IPS-18c (cell line): Measurements from ENCODE around the gene P4HB.

ENCODE experiments used
- H3K4me3 ChIP-seq: 2 replicates; pipeline ENCODE4 v1.7.0; 2013; ENCODE audit warnings: low read depth, mild to moderate bottlenecking, low read length, moderate library complexity; ENCODE audit not compliant: insufficient read depth
- H3K9me3 ChIP-seq: one replicate; pipeline ENCODE4 v1.6.1; 2013; ENCODE audit warnings: mild to moderate bottlenecking, low read length, moderate library complexity; ENCODE audit not compliant: control insufficient read depth, insufficient read depth

The P4HB gene

DNA sequence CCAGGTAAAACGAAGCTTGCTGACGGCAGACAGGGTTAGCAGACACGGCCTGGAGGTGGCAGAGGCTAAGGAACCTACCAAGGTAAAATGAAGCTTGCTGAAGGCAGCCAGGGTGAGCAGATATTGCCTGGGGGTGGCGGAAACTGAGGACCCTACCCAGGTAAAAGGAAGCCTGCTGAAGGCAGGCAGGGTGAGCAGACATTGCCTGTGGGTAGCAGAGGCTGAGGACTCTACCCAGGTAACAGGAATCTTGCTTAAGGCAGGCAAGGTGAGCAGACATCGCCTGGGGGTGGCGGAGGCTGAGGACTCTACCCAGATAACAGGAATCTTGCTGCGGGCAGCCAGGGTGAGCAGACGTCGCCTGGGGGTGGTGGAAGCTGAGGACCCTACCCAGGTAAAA lies 59.0 kb downstream of the P4HB start:
- H3K9me3 ChIP-seq: no peaks in the 10 kb centered on the region
- no peak overlapping the region for H3K4me3 ChIP-seq

DNA sequence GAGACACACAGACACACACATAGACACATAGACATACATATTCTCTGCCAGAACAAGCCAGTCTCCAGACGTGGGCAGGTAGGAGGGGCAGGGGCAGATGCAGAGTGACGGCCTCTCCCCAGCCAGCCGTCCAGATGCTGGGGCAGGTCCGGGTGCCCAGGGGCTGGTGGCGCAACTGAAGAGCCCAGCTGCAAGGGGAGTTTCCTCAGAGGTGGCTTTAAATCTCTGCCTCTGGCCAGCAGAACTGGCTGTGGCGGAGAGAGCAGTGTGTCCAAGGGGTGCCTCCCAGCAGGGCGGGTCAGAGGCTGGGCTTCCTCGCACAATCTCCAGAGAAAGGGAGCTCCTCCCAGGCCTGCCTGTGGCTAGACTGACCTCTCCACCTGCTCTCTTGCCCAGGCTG lies 65.8 kb downstream of the P4HB start:
- Histone ChIP-seq H3K4me3 (no peak overlapping the region), H3K9me3 (no peaks in the 10 kb centered on the region)

- Histone ChIP-seq H3K9me3 (no peaks in the 10 kb centered on the region), H3K4me3 (no peak overlapping the region)
These were observed 66.3 kb downstream of the P4HB start for GRCh38 chr17:81794074-81794476.
